HUES64 (cell line): ENCODE measurements around the gene TBX21.
"Not testable (repeated sequence)": the region's sequence is repeated elsewhere in the genome, so short reads cannot be mapped to it uniquely, and the experiment has no call there.

Source experiments
- H3K27ac ChIP-seq: 2 replicates; pipeline ENCODE4 v1.7.0; 2013; ENCODE audit warnings: low read depth, low read length, inconsistent platforms
- H3K27me3 ChIP-seq: 2 replicates; pipeline ENCODE4 v1.6.1; 2013; ENCODE audit warnings: mild to moderate bottlenecking, low read length; ENCODE audit not compliant: insufficient read depth
- H3K36me3 ChIP-seq: 2 replicates; pipeline ENCODE4 v1.6.1; 2013; ENCODE audit warnings: mild to moderate bottlenecking, low read length; ENCODE audit not compliant: insufficient read depth
- H3K4me1 ChIP-seq: 2 replicates; pipeline ENCODE4 v1.6.1; 2013; ENCODE audit warnings: mild to moderate bottlenecking, low read length, moderate library complexity; ENCODE audit not compliant: insufficient read depth
- H3K4me3 ChIP-seq: 2 replicates; pipeline ENCODE4 v1.5.1; 2013; ENCODE audit warnings: mild to moderate bottlenecking, low read length, moderate library complexity
- H3K9ac ChIP-seq: 2 replicates; pipeline ENCODE4 v1.6.1; 2013; ENCODE audit warnings: mild to moderate bottlenecking, low read depth, low read length
- H3K9me3 ChIP-seq: 2 replicates; pipeline ENCODE4 v1.6.1; 2013; ENCODE audit warnings: low read depth, low read length; ENCODE audit not compliant: insufficient read depth
- WGBS: fragments of 150-250, 120-280 bp; methylation state at CpG from one replicate; pipeline ENCODE4 v1.1.7; 2013; ENCODE audit warnings: missing lambda C conversion rate; 5-methylcytosine and 5-hydroxymethylcytosine counted together

Gene TBX21

DNA sequence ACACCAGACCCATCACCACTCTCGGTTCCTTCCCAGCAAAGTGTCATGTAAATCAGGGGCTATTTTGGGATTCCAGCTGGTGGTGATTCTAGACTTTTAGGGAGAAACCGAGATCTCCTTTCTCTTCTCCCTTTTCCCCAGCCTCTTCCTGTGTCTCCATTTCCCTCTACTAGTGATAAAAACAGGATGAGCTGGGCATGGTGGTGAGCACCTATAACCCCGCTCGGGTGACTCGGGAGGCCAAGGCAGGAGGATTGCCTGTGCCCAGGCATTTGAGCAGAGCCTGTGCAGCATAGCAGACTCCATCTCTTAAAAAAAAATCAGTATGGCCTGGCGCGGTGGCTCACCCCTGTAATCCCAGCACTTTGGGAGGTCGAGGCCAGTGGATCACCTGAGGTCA, 6.1 kb downstream of the TBX21 start:
- H3K9ac ChIP-seq = no peak overlapping the region
- no peaks in the 10 kb centered on the region for H3K9me3 ChIP-seq
- no peaks in the 10 kb centered on the region for H3K36me3 ChIP-seq
- H3K27me3 ChIP-seq = peaks cover 38% of the 10 kb centered on the region
- no peak overlapping the region for H3K4me3 ChIP-seq
- no peak overlapping the region for H3K27ac ChIP-seq
- WGBS = 92% methylated on average over 7 of the region's 8 CpGs
- no peaks in the 10 kb centered on the region for H3K4me1 ChIP-seq

DNA sequence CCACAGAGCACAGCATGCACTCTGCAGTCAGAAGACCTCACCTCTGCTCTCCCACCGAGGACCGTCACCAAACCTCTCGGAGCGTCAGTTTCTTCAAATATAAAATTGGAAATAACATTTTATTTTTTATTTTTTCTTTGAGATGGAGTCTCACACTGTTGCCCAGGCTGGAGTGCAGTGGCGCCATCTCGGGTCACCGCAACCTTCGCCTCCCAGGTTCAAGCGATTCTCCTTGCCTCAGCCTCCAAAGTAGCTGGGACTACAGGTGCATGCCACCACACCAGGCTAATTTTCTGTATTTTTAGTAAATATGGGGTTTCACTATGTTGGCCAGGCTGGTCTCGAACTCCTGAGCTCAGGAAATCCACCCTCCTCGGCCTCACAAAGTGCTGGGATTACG, 6.9 kb downstream of the TBX21 start:
- not testable (repeated sequence) for H3K4me3 ChIP-seq, H3K9me3 ChIP-seq, H3K9ac ChIP-seq, H3K4me1 ChIP-seq, H3K36me3 ChIP-seq, H3K27ac ChIP-seq
- WGBS = 94% methylated on average over 12 of the region's 12 CpGs
- peaks cover 30% of the 10 kb centered on the region for H3K27me3 ChIP-seq

DNA sequence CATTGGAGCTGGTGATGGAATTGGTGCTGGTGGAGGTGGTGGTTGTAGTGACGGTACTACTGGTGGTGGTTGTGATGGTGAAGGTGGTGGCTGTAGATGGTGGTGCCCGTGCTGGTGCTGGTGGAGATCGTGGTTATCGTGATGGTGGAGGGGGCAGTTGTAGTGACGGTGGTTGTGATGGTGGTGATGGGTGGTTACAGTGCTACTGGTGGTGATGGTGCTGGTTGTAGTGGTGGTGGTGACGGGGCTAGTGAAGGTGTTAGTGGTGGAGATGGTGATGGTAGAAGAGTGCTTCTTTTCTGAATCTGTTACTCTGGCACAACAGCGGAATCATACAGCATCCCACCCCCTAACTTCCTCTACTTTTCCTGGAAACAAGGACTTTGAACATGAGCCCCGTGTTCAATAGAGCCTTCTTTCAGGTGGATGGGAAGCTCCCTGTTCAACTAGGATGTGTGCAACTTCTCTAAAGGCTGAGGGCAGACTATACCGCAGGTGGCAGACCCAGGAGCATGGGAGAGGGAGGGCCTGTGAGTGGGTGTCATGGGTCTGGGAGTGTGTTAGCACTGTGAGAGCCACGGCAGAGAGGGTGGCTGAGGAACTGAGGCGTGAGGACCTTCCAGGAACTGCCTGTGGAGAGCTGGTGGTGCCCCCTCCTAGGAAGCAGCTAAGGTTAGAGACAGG, 8.2 kb downstream of the TBX21 start:
- no peaks in the 10 kb centered on the region for H3K4me1 ChIP-seq
- no peak overlapping the region for H3K4me3 ChIP-seq
- H3K27ac ChIP-seq = no peak overlapping the region
- H3K27me3 ChIP-seq = peaks cover 19% of the 10 kb centered on the region
- WGBS = 92% methylated on average over 11 of the region's 11 CpGs
- no peak overlapping the region for H3K9ac ChIP-seq
- H3K9me3 ChIP-seq = no peaks in the 10 kb centered on the region
- H3K36me3 ChIP-seq = no peaks in the 10 kb centered on the region

DNA sequence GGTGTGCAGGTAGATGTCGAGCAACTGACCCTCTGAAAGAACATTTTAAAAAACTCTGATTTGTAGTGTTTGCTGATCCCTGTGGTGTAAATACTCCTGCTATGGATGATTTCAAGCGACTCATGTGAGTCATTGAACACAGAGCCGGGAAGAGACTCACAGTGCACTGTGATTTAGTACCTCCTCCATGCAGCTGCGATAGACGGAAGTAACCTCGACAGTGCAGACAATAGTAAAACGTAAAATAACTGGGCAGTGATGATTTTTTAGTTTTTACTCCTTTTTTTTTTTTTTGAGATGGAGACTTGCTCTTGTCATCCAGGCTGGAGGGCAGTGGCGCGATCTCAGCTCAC, 8.7 kb downstream of the TBX21 start:
- no peak overlapping the region for H3K9ac ChIP-seq
- WGBS = 88% methylated on average over 9 of the region's 9 CpGs
- no peak overlapping the region for H3K27ac ChIP-seq
- no peaks in the 10 kb centered on the region for H3K9me3 ChIP-seq
- H3K27me3 ChIP-seq = peaks cover 14% of the 10 kb centered on the region
- no peaks in the 10 kb centered on the region for H3K4me1 ChIP-seq
- no peak overlapping the region for H3K4me3 ChIP-seq
- H3K36me3 ChIP-seq = no peaks in the 10 kb centered on the region

DNA sequence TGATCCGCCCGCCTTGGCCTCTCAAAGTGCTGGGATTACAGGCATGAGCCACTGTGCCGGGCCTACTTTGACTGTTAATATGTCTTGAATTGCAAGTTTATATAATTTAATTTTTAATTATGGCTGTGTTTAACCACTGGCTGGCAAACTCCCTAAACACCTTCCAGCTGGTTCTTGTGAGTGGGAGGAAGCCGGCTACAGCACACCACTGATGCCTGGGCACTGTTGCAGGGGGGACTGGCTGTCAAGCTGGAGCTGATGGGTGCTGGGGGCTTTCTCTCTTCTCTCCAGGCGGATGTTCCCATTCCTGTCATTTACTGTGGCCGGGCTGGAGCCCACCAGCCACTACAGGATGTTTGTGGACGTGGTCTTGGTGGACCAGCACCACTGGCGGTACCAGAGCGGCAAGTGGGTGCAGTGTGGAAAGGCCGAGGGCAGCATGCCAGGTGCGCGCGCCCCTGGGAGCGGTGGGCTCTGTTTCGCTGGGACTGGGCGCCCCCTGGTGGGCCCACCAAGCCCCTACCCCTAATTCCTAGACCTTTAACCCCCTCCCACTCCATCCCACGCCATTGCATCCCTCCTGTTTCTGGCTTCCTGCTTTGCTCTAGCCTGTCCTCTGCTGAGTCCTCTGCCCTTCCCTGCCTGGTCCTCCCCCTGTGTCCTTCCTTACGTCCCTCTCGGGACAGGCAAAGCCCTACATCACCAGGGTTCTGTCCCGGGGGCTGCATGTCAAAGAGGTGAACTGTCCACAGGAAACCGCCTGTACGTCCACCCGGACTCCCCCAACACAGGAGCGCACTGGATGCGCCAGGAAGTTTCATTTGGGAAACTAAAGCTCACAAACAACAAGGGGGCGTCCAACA, 9.5 kb downstream of the TBX21 start:
- Histone ChIP-seq H3K4me1 (no peaks in the 10 kb centered on the region), H3K27me3 (peaks cover 9% of the 10 kb centered on the region), H3K36me3 (no peaks in the 10 kb centered on the region), H3K9me3 (no peaks in the 10 kb centered on the region), H3K4me3 (no peak overlapping the region), H3K27ac (no peak overlapping the region), H3K9ac (no peak overlapping the region)
- WGBS = 38% methylated on average over 25 of the region's 26 CpGs

DNA sequence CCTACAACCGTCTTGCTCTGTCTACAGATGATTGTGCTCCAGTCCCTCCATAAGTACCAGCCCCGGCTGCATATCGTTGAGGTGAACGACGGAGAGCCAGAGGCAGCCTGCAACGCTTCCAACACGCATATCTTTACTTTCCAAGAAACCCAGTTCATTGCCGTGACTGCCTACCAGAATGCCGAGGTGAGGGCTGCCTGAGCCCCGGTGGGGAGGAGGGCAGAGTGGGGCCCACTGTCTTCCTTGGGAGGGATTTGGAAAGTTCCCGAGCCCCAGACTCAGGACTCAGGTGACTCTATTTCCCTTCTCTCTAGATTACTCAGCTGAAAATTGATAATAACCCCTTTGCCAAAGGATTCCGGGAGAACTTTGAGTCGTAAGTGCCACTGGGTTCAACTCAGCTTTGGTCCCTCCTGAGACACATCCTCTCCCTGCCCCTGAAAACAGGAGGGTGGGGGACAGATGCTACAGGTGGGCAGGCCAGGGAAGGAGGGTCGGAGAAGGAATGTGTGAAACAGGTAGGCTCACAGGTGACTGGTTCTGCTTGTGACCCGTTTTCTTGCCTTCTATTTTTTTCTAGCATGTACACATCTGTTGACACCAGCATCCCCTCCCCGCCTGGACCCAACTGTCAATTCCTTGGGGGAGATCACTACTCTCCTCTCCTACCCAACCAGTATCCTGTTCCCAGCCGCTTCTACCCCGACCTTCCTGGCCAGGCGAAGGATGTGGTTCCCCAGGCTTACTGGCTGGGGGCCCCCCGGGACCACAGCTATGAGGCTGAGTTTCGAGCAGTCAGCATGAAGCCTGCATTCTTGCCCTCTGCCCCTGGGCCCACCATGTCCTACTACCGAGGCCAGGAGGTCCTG, 11.4 kb downstream of the TBX21 start:
- Histone ChIP-seq H3K4me3 (no peak overlapping the region), H3K27ac (no peak overlapping the region), H3K9ac (no peak overlapping the region), H3K36me3 (no peaks in the 10 kb centered on the region), H3K9me3 (no peaks in the 10 kb centered on the region), H3K27me3 (peaks cover 9% of the 10 kb centered on the region), H3K4me1 (no peaks in the 10 kb centered on the region)
- WGBS = 85% methylated on average over 22 of the region's 22 CpGs

DNA sequence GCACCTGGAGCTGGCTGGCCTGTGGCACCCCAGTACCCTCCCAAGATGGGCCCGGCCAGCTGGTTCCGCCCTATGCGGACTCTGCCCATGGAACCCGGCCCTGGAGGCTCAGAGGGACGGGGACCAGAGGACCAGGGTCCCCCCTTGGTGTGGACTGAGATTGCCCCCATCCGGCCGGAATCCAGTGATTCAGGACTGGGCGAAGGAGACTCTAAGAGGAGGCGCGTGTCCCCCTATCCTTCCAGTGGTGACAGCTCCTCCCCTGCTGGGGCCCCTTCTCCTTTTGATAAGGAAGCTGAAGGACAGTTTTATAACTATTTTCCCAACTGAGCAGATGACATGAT, 12.0 kb downstream of the TBX21 start:
- Histone ChIP-seq H3K27ac (no peak overlapping the region), H3K4me3 (no peak overlapping the region), H3K4me1 (no peaks in the 10 kb centered on the region), H3K27me3 (peaks cover 9% of the 10 kb centered on the region), H3K9me3 (no peaks in the 10 kb centered on the region), H3K9ac (no peak overlapping the region), H3K36me3 (no peaks in the 10 kb centered on the region)
- 87% methylated on average over 10 of the region's 10 CpGs for WGBS

DNA sequence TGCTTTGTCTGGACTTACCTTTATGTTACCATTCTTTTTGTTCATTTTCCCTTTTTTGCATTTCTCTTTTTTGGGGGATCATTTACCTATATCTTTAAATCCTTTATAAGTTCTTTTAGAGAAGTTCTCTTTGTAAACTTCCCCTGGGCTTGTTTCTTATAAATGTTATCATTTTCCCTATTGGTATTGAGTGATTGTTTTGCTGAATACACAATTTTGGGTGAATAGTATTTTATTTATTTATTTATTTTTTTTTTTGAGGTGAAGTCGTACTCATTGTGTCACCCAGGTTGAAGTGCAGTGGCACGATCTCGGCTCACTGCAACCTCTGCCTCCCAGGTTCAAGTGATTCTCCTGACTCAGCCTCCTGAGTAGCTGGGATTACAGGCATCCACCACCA, 18.4 kb downstream of the TBX21 start:
- H3K9ac ChIP-seq = no peak overlapping the region
- H3K36me3 ChIP-seq = no peaks in the 10 kb centered on the region
- H3K27ac ChIP-seq = no peak overlapping the region
- 84% methylated on average over 3 of the region's 3 CpGs for WGBS
- peaks cover 7% of the 10 kb centered on the region for H3K27me3 ChIP-seq
- no peaks in the 10 kb centered on the region for H3K9me3 ChIP-seq
- H3K4me1 ChIP-seq = no peaks in the 10 kb centered on the region
- H3K4me3 ChIP-seq = no peak overlapping the region

DNA sequence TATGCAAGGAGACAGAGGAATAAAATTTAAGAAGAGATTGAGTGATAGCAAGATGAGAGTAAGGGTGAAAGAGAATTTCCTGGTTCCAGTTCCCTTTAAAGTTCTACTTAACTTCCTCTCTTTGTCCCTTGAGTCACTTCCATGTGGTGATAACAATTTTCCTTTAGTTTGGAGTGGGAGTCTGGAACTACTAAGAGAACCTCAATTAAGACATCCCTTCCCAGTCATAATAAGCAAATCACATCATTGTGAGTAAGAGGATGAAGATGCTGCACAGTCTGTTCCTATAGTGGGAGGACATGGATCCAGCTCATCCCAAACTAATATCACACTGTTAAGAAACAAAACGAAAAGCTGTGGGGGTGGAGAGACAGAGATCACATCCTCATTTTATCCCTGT, 24.4 kb downstream of the TBX21 start:
- Histone ChIP-seq H3K9ac (no peak overlapping the region), H3K36me3 (no peaks in the 10 kb centered on the region), H3K4me1 (no peaks in the 10 kb centered on the region), H3K27ac (no peak overlapping the region), H3K9me3 (0 out of 2 replicates have a peak, but pooled peaks cover 3% of the 10 kb centered on the region), H3K27me3 (peaks cover 18% of the 10 kb centered on the region; the same call in 1 of the 2 replicates), H3K4me3 (no peak overlapping the region)
- WGBS = no CpG with 5 or more reads among the region's 1 CpG

DNA sequence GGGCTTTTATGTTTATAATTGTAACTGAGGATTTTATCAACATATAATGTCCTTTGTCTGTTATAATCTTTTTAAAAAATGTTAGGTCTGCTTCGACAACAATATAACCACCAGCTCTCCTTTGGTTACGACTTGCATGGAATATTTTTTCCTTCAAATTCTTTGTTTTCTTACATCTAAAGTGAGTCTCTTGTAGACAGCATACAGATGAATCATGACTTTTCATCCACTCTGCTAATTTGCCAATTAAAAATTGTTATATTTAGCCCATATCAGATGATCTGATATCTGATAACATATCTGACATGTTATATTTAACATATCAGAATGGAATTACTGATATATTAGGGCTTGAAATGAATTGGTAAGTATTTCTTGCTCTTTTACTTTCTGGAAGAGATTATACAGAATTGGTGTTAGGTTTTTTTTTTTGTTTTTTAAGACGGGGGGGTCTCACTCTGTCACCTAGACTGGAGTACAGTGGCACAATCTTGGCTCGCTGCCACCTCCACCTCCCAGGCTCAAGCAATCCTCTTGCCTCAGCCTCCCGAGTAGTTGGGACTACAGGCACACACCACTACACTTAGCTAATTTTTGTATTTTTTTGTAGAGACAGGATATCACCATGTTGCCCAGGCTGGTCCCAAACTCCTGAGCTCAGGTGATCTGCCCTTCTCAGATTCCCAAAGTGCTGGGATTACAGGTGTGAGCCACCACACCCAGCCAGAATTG, 27.5 kb downstream of the TBX21 start:
- 79% methylated on average over 4 of the region's 5 CpGs for WGBS

More for the DNA sequence above, 27.5 kb downstream of the TBX21 start:
- no peak overlapping the region for H3K9ac ChIP-seq
- no peak overlapping the region for H3K4me3 ChIP-seq
- no peaks in the 10 kb centered on the region for H3K36me3 ChIP-seq
- H3K27ac ChIP-seq = no peak overlapping the region
- H3K9me3 ChIP-seq = peaks cover 7% of the 10 kb centered on the region; the same call in 1 of the 2 replicates
- no peaks in the 10 kb centered on the region for H3K4me1 ChIP-seq
- H3K27me3 ChIP-seq = peaks cover 14% of the 10 kb centered on the region; the same call in 1 of the 2 replicates
